H1 (cell line): ENCODE data around the gene EPHA4. TPM values are rescaled to one million over a fixed set of nuclear protein-coding genes. Genes with fewer than 3 reads are reported as not detected.

Source experiments
- CTCF ChIA-PET: fragments of 300-600 bp; sonication (Branson Sonifier 250); formaldehyde crosslinking; loops from one replicate; lab custom pipeline; 2021; ENCODE audit not compliant: partially characterized antibody; lab: Charles Lee
- POLR2A ChIA-PET: fragments of 300-600 bp; sonication (Branson Sonifier 250); formaldehyde crosslinking; loops from one replicate; lab custom pipeline; 2021; ENCODE audit warnings: inconsistent platforms; ENCODE audit not compliant: partially characterized antibody; lab: Charles Lee
- DNase-seq, 2 experiments: peaks; one replicate each; pipeline versions ENCODE4 v3.0.0 to v3.0.0-alpha.2; 2010 to 2022; ENCODE audit warnings: low spot score in 2 of 2, low read depth in 1 of 2, mixed read lengths in 1 of 2
- FAIRE-seq: peaks from 2 replicates; lab custom pipeline; 2011; peaks lifted over from hg19 to GRCh38; lab: Jason Lieb, UNC
- H2AFZ ChIP-seq: 2 replicates; pipeline ENCODE4 v1.8.1; 2012; ENCODE audit warnings: low read length, inconsistent platforms
- H2AK5ac ChIP-seq: 2 replicates; pipeline ENCODE4 v1.6.1; 2013; ENCODE audit warnings: low read depth, low read length
- H2BK120ac ChIP-seq: replicated peaks from 2 replicates; pipeline ENCODE3; 2013; ENCODE audit warnings: low read depth, low read length, inconsistent platforms
- H2BK12ac ChIP-seq: 2 replicates; pipeline ENCODE4 v1.6.1; 2013; ENCODE audit warnings: low read depth, low read length
- H2BK15ac ChIP-seq: 2 replicates; pipeline ENCODE4 v1.6.1; 2013; ENCODE audit warnings: low read length
- H2BK20ac ChIP-seq: 2 replicates; pipeline ENCODE4 v1.6.1; 2013; ENCODE audit warnings: low read length
- H2BK5ac ChIP-seq: 2 replicates; pipeline ENCODE4 v1.6.1; 2013; ENCODE audit warnings: low read depth, low read length
- H3K14ac ChIP-seq: 2 replicates; pipeline ENCODE4 v1.6.1; 2013; ENCODE audit warnings: inconsistent platforms; ENCODE audit not compliant: insufficient read length
- H3K18ac ChIP-seq: 2 replicates; pipeline ENCODE4 v1.6.1; 2013; ENCODE audit warnings: low read length; ENCODE audit errors: extremely low read depth
- H3K23ac ChIP-seq: 2 replicates; pipeline ENCODE4 v1.6.1; 2013; ENCODE audit warnings: inconsistent platforms; ENCODE audit not compliant: insufficient read length
- H3K23me2 ChIP-seq: 2 replicates; pipeline ENCODE4 v1.6.1; 2013; ENCODE audit warnings: low read depth, low read length
- H3K27ac ChIP-seq: 2 replicates; pipeline ENCODE4 v1.6.1; 2011; ENCODE audit warnings: low read depth, low read length, inconsistent platforms
- H3K27me3 ChIP-seq, 4 experiments: replicated peaks in 1 of 4; 1 replicate in 1 of 4; 2 replicates in 3 of 4; pipeline versions ENCODE4 v1.6.1 to v1.8.1; 2011 to 2013; ENCODE audit warnings: low read length in 3 of 4, mild to moderate bottlenecking in 3 of 4, inconsistent platforms in 2 of 4, mixed read lengths in 2 of 4, moderate library complexity in 1 of 4; ENCODE audit not compliant: control insufficient read depth in 3 of 4, insufficient read depth in 3 of 4; ENCODE audit errors: extremely low read depth in 1 of 4
- H3K36me3 ChIP-seq, 4 experiments: 2 replicates each; pipeline versions ENCODE4 v1.6.1 to v1.8.1; 2011 to 2013; ENCODE audit warnings: mild to moderate bottlenecking in 4 of 4, low read length in 3 of 4, moderate library complexity in 2 of 4, control low read depth in 1 of 4, inconsistent platforms in 1 of 4; ENCODE audit not compliant: insufficient read depth in 4 of 4, control insufficient read depth in 2 of 4
- H3K4ac ChIP-seq: replicated peaks from 2 replicates; pipeline ENCODE3; 2013; ENCODE audit warnings: low read length, low read depth, mixed read lengths, inconsistent platforms; ENCODE audit not compliant: insufficient read length
- H3K4me1 ChIP-seq, 4 experiments: replicated peaks in 1 of 4; 1 replicate in 1 of 4; 2 replicates in 3 of 4; pipeline versions ENCODE4 v1.6.1 to v1.8.1; 2011 to 2013; ENCODE audit warnings: low read length in 3 of 4, inconsistent platforms in 2 of 4, mixed read lengths in 1 of 4; ENCODE audit not compliant: insufficient read depth in 4 of 4, control insufficient read depth in 3 of 4
- H3K4me2 ChIP-seq, 2 experiments: 2 replicates each; pipeline versions ENCODE4 v1.6.1 to v1.8.1; 2011 to 2013; ENCODE audit warnings: low read depth in 2 of 2, low read length in 2 of 2, control low read depth in 1 of 2, inconsistent platforms in 1 of 2, mild to moderate bottlenecking in 1 of 2; ENCODE audit not compliant: insufficient read depth in 1 of 2
- H3K4me3 ChIP-seq, 4 experiments: fragments of 200-600, 300-600 bp in 1 of 4; sonication (generic), shearing (Covaris generic), sonication (Bioruptor Twin) in 1 of 4; 2 replicates each; pipeline versions ENCODE4 v1.5.1 to v1.8.1; 2011 to 2016; ENCODE audit warnings: low read length in 4 of 4, low read depth in 3 of 4, control low read depth in 2 of 4, inconsistent platforms in 2 of 4, mild to moderate bottlenecking in 2 of 4, mixed read lengths in 1 of 4, moderate library complexity in 1 of 4; ENCODE audit not compliant: insufficient read depth in 2 of 4; ENCODE audit errors: extremely low read depth in 1 of 4
- H3K56ac ChIP-seq: replicated peaks from 2 replicates; pipeline ENCODE3; 2013; ENCODE audit warnings: low read depth, mild to moderate bottlenecking, mixed read lengths, low read length, inconsistent platforms; ENCODE audit not compliant: insufficient read length
- H3K79me1 ChIP-seq: 2 replicates; pipeline ENCODE4 v1.6.1; 2013; ENCODE audit warnings: low read depth, low read length, control low read depth
- H3K79me2 ChIP-seq, 2 experiments: 2 replicates each; pipeline versions ENCODE4 v1.6.1 to v1.8.1; 2012 to 2013; ENCODE audit warnings: low read length in 2 of 2, mild to moderate bottlenecking in 2 of 2, inconsistent platforms in 1 of 2; ENCODE audit not compliant: insufficient read depth in 2 of 2, control insufficient read depth in 1 of 2
- H3K9ac ChIP-seq, 4 experiments: replicated peaks in 1 of 4; 1 replicate in 1 of 4; 2 replicates in 3 of 4; pipeline versions ENCODE4 v1.6.1 to v1.8.1; 2011 to 2013; ENCODE audit warnings: low read depth in 3 of 4, low read length in 3 of 4, control low read depth in 2 of 4, mild to moderate bottlenecking in 2 of 4, moderate library complexity in 2 of 4, inconsistent platforms in 1 of 4; ENCODE audit errors: extremely low read depth in 1 of 4
- H3K9me3 ChIP-seq, 2 experiments: 2 replicates each; pipeline versions ENCODE4 v1.6.1 to v1.8.1; 2012 to 2013; ENCODE audit warnings: mild to moderate bottlenecking in 2 of 2, moderate library complexity in 2 of 2, control low read depth in 1 of 2, inconsistent platforms in 1 of 2, low read depth in 1 of 2, low read length in 1 of 2, mixed read lengths in 1 of 2; ENCODE audit not compliant: insufficient read depth in 2 of 2
- H4K20me1 ChIP-seq, 2 experiments: replicated peaks in 1 of 2; 2 replicates each; pipeline versions ENCODE3 to v1.8.1; 2011 to 2013; ENCODE audit warnings: inconsistent platforms in 2 of 2, low read length in 2 of 2, mild to moderate bottlenecking in 1 of 2; ENCODE audit not compliant: insufficient read depth in 2 of 2, control insufficient read depth in 1 of 2
- H4K5ac ChIP-seq: 2 replicates; pipeline ENCODE4 v1.6.1; 2013; ENCODE audit warnings: low read length, low read depth, mixed read lengths, inconsistent platforms; ENCODE audit not compliant: insufficient read length
- H4K8ac ChIP-seq: 2 replicates; pipeline ENCODE4 v1.8.0; 2013; ENCODE audit warnings: mild to moderate bottlenecking, moderate library complexity, low read length, inconsistent platforms; ENCODE audit not compliant: insufficient read depth; ENCODE audit errors: extremely low read depth
- H4K91ac ChIP-seq: replicated peaks from 2 replicates; pipeline ENCODE3; 2013; ENCODE audit warnings: low read length, mixed read lengths, inconsistent platforms; ENCODE audit not compliant: insufficient read length
- BACH1 ChIP-seq: IDR thresholded peaks from 2 replicates; pipeline ENCODE4 v1.6.1; 2012; ENCODE audit warnings: low read length, improper control_type of control experiment
- BRCA1 ChIP-seq: IDR thresholded peaks from 2 replicates; pipeline ENCODE4 v1.6.1; 2012; ENCODE audit warnings: low read depth, low read length, improper control_type of control experiment
- CHD1 ChIP-seq: IDR thresholded peaks from 2 replicates; pipeline ENCODE4 v1.6.1; 2012; ENCODE audit warnings: low read depth, low read length, improper control_type of control experiment
- CHD2 ChIP-seq: IDR thresholded peaks from 2 replicates; pipeline ENCODE4 v1.6.1; 2012; ENCODE audit warnings: low read length, improper control_type of control experiment
- CTBP2 ChIP-seq: IDR thresholded peaks from 2 replicates; pipeline ENCODE4 v1.7.0; 2011; ENCODE audit warnings: borderline replicate concordance, mild to moderate bottlenecking, moderate library complexity, mixed read lengths, low read length; ENCODE audit not compliant: insufficient read depth, insufficient read length
- EZH2 ChIP-seq: fragments of 200-600 bp; sonication (generic); IDR thresholded peaks from 2 replicates; pipeline ENCODE4 v1.7.1; 2012; ENCODE audit warnings: low read depth, mild to moderate bottlenecking, moderate library complexity, low read length, inconsistent platforms; ENCODE audit not compliant: severe bottlenecking
- FOSL1 ChIP-seq: IDR thresholded peaks from 2 replicates; pipeline ENCODE4 v1.6.1; 2011; ENCODE audit warnings: mild to moderate bottlenecking, low read depth, low read length, moderate library complexity; ENCODE audit not compliant: insufficient read depth
- GABPA ChIP-seq: IDR thresholded peaks from 2 replicates; pipeline ENCODE4 v1.6.1; 2011; ENCODE audit warnings: mild to moderate bottlenecking, low read length, moderate library complexity, borderline replicate concordance; ENCODE audit not compliant: insufficient read depth
- KDM5A ChIP-seq: fragments of 200-600 bp; IDR thresholded peaks from 2 replicates; pipeline ENCODE4 v1.7.1; 2012; ENCODE audit warnings: mild to moderate bottlenecking, low read length, inconsistent platforms, mixed read lengths
- RBBP5 ChIP-seq: IDR thresholded peaks from 2 replicates; pipeline ENCODE4 v1.7.1; 2012; ENCODE audit warnings: low read depth, mild to moderate bottlenecking, inconsistent platforms, low read length, moderate library complexity, borderline replicate concordance
- SIX5 ChIP-seq: IDR thresholded peaks from 2 replicates; pipeline ENCODE4 v1.6.1; 2011; ENCODE audit warnings: mild to moderate bottlenecking, low read depth, low read length
- SUZ12 ChIP-seq: fragments of 200-600 bp; sonication (generic); IDR thresholded peaks from 2 replicates; pipeline ENCODE4 v1.6.1; 2012; ENCODE audit warnings: mild to moderate bottlenecking, inconsistent platforms, low read length, moderate library complexity, mixed read lengths
- TAF7 ChIP-seq: optimal IDR thresholded peaks from 2 replicates; pipeline ENCODE3; 2011; ENCODE audit warnings: low read depth, mild to moderate bottlenecking, inconsistent platforms, low read length, moderate library complexity, borderline replicate concordance
- TBP ChIP-seq: IDR thresholded peaks from 2 replicates; pipeline ENCODE4 v1.6.1; 2011; ENCODE audit warnings: low read depth, low read length, improper control_type of control experiment
- WGBS, 2 experiments: shearing (Covaris generic) in 1 of 2; methylation state at CpG; one replicate each; pipeline versions ENCODE4 v1.1.6 to v1.1.7; 2013 to 2015; ENCODE audit warnings: low lambda C conversion rate in 2 of 2, mixed read lengths in 2 of 2, inconsistent platforms in 1 of 2, low coverage in 1 of 2, missing lambda C conversion rate in 1 of 2; ENCODE audit not compliant: insufficient replicate concordance in 2 of 2, insufficient coverage in 1 of 2, insufficient read length in 1 of 2; ENCODE audit errors: extremely low coverage in 1 of 2, missing lambda C conversion rate in 1 of 2; 5-methylcytosine and 5-hydroxymethylcytosine counted together
- polyA plus RNA-seq, 7 experiments: library from polyadenylated mRNA; depleted of rRNA in 3 of 7; stranded (reverse) in 5 of 7; unstranded in 2 of 7; fragments of >200 nt in 5 of 7; fragments of 200-250 nt in 2 of 7; gene quantifications; 1 replicate in 5 of 7; 2 replicates in 1 of 7; 4 replicates in 1 of 7; pipeline versions ENCODE4 v1.2.1 to v1.2.3, GENCODE V29; 2011 to 2013; ENCODE audit warnings: missing spikeins in 2 of 7, mixed read lengths in 2 of 7
- total RNA-seq: library from RNA; stranded (reverse); fragmentation: NEBNext Ultra II Directional; extraction: Animal tissue kit (Norgen Biotek cat#: 25700); gene quantifications from 2 replicates; pipeline ENCODE4 v1.2.1, GENCODE V29; 2021
- TF ChIP-seq, protein P1 (sequence below): IDR thresholded peaks from 2 replicates; pipeline ENCODE4 v1.6.1; 2012; ENCODE audit warnings: inconsistent platforms

EPHA4 gene
- total and polyA plus RNA-seq, 2 of the 8 experiments (the other 6 are each of a cell fraction or from before 2014, with no cell fraction given): 4.3 to 5.7 TPM

DNA sequence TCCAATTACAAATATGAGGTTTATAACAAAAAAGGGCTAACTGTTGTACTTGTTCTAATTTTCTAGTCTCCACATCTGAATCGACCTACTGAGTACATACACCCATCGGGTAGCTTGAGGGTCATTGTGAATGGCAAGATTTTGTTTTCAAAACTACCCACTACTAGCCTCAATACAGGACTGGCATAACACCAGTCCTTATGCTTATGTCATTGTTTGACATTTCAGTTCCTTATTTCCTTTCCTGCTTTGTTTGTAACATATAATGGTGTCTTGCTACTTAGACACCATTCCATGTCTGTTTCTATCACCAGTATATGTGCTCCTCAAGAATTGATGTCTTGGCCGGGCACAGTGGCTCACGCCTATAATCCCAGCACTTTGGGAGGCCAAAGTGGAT is 86.0 kb downstream of the EPHA4 start:
- no peak overlapping the region for H2AK5ac ChIP-seq
- no peak overlapping the region for H2BK120ac ChIP-seq
- H2BK5ac ChIP-seq: no peak overlapping the region
- no peaks in the 10 kb centered on the region for H4K20me1 ChIP-seq
- no peak overlapping the region for H3K4me2 ChIP-seq
- H3K4me1 ChIP-seq: no peaks in the 10 kb centered on the region
- no peak overlapping the region for H3K27ac ChIP-seq
- 95% methylated on average over 4 of the region's 4 CpGs; no CpG with 5 or more reads in 1 of the 2 experiments for WGBS, 2 experiments
- no peaks in the 10 kb centered on the region for H3K23me2 ChIP-seq
- no peaks in the 10 kb centered on the region; a peak in 1 of 8 replicates for H3K36me3 ChIP-seq
- H3K79me1 ChIP-seq: no peaks in the 10 kb centered on the region
- H3K56ac ChIP-seq: no peak overlapping the region
- POLR2A ChIA-PET: no interaction called here
- FAIRE-seq (no peak), DNase-seq (no peak)
- no peaks in the 10 kb centered on the region for H3K9me3 ChIP-seq
- no peak overlapping the region for H4K5ac ChIP-seq
- no peak overlapping the region for H2BK12ac ChIP-seq
- no peak overlapping the region for H2AFZ ChIP-seq
- H2BK15ac ChIP-seq: no peak overlapping the region
- no peaks in the 10 kb centered on the region for H3K27me3 ChIP-seq
- H2BK20ac ChIP-seq: no peak overlapping the region
- H3K9ac ChIP-seq: no peak overlapping the region
- no peaks in the 10 kb centered on the region for H3K79me2 ChIP-seq
- H3K18ac ChIP-seq: no peak overlapping the region
- H3K4me3 ChIP-seq: no peak overlapping the region
- H4K91ac ChIP-seq: no peak overlapping the region
- H3K4ac ChIP-seq: no peak overlapping the region
- no peak overlapping the region for H3K14ac ChIP-seq
- H3K23ac ChIP-seq: no peak overlapping the region
- no peak overlapping the region for H4K8ac ChIP-seq
- CTCF ChIA-PET: interaction anchor here (0.7 to 2.4 kb wide), 2 partner anchors 14 to 88 kb away, joined by 3 to 8 read pairs; no protein-coding TSS in a partner anchor
- TF ChIP-seq CHD2 (no peak), SUZ12 (no peak), CHD1 (no peak), KDM5A (no peak), RBBP5 (no peak), BRCA1 (no peak), GABPA (no peak), FOSL1 (no peak), TBP (no peak), CTBP2 (no peak), SIX5 (no peak), EZH2 (no peak), BACH1 (no peak), TAF7 (no peak)
- TF ChIP-seq, protein P1, sequence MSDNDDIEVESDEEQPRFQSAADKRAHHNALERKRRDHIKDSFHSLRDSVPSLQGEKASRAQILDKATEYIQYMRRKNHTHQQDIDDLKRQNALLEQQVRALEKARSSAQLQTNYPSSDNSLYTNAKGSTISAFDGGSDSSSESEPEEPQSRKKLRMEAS: no peak
